Natural killer cell (primary cell): Measurements from ENCODE around the gene TULP4. TPM values are rescaled to one million over a fixed set of nuclear protein-coding genes. Genes with fewer than 3 reads are reported as not detected.

Experiments
- ATAC-seq, 3 donors: fragments of 150-1000 bp in 2 of 3; fragments of 200-7000 bp in 1 of 3; cut with Tn5 transposase; 1 replicate in 1 of 3; 2 replicates in 2 of 3; pipeline ENCODE4 v1.10.0; 2021; ENCODE audit warnings: mild to moderate bottlenecking in 2 of 3, moderate library complexity in 2 of 3
- DNase-seq, 2 donors: peaks; one replicate each; pipeline versions ENCODE4 v3.0.0 to v3.0.0-alpha.2; 2013 to 2021; ENCODE audit warnings: mixed read lengths in 1 of 2
- H3K27ac ChIP-seq: one replicate; pipeline ENCODE4 v1.5.1; 2013; ENCODE audit warnings: mild to moderate bottlenecking, low read length
- H3K27me3 ChIP-seq: one replicate; pipeline ENCODE4 v1.6.1; 2013; ENCODE audit warnings: low read length; ENCODE audit not compliant: control insufficient read depth, insufficient read depth
- H3K36me3 ChIP-seq: one replicate; pipeline ENCODE4 v1.6.1; 2013; ENCODE audit warnings: low read length; ENCODE audit not compliant: control insufficient read depth, insufficient read depth
- H3K4me1 ChIP-seq: one replicate; pipeline ENCODE4 v1.6.1; 2013; ENCODE audit warnings: low read length; ENCODE audit not compliant: control insufficient read depth, insufficient read depth
- H3K4me3 ChIP-seq: one replicate; pipeline ENCODE4 v1.5.1; 2013; ENCODE audit warnings: low read length
- H3K9me3 ChIP-seq: one replicate; pipeline ENCODE4 v1.6.1; 2013; ENCODE audit warnings: low read length; ENCODE audit not compliant: control insufficient read depth, insufficient read depth
- H3K27ac Mint-ChIP-seq, 2 donors: one replicate each; pipeline ENCODE4 v1.8.0; 2022; ENCODE audit warnings: mild to moderate bottlenecking in 2 of 2, mixed read lengths in 2 of 2, moderate library complexity in 1 of 2
- H3K27me3 Mint-ChIP-seq, 2 donors: one replicate each; pipeline ENCODE4 v1.8.0; 2022; ENCODE audit warnings: low read depth in 2 of 2, mixed read lengths in 2 of 2
- H3K36me3 Mint-ChIP-seq: one replicate; pipeline ENCODE4 v1.8.0; 2022; ENCODE audit warnings: mixed read lengths
- H3K4me1 Mint-ChIP-seq, 2 donors: one replicate each; pipeline ENCODE4 v1.8.0; 2022; ENCODE audit warnings: mixed read lengths in 2 of 2
- H3K4me3 Mint-ChIP-seq: one replicate; pipeline ENCODE4 v1.8.0; 2022; ENCODE audit warnings: mild to moderate bottlenecking, moderate library complexity, mixed read lengths
- H3K9me3 Mint-ChIP-seq, 2 donors: one replicate each; pipeline ENCODE4 v1.8.0; 2022; ENCODE audit warnings: mixed read lengths in 2 of 2
- WGBS: methylation state at CpG from one replicate; pipeline ENCODE4 v1.1.7; 2013; ENCODE audit warnings: missing lambda C conversion rate; ENCODE audit not compliant: insufficient coverage; 5-methylcytosine and 5-hydroxymethylcytosine counted together
- intact Hi-C: fragments of 100-400 bp; cut with micrococcal nuclease; formaldehyde crosslinking; loops from one replicate; pipeline ENCODE4 v1.14.2; 2022
- total RNA-seq, 4 donors: library from RNA; stranded (reverse); fragments of 120-200 nt in 1 of 4; gene quantifications; one replicate each; pipeline versions ENCODE4 v1.2.3 to v1.2.4, GENCODE V29; 2013 to 2022
- TF ChIP-seq, protein P1 (sequence below): fragments of 200-600 bp; IDR thresholded peaks from one replicate; pipeline ENCODE4 v1.8.0; 2022; ENCODE audit warnings: antibody characterized with exemption

TULP4 gene
- total RNA-seq, 3 donors from 2014 or later (not counting 1 experiment from before 2014, with no cell fraction given), result 75.2 to 89.5 (median 88.3) TPM

DNA sequence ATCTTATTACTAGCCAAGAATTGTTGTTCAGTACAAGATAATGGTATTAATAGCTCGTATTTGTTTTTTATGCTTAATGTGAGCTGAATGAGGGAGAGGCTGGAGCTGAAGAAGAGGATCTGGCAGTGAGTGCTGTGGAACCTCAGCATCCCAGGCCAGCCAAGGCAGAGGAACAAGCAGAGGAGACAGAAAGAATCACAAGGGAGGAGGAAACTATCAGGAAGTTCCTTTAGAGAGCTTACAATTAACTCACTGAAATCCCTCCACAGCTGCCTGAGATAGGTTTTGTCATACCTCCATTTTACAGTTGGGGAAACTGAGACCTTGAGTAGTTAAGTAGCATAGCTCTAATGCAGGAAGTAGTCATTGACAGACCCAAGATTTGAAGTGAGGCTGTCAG is 39.9 kb upstream of the TULP4 start:
- Mint-ChIP-seq H3K4me3 (no peak overlapping the region), H3K27ac (peak overlapping the region in 1 of 2 donors; percentile 78)

DNA sequence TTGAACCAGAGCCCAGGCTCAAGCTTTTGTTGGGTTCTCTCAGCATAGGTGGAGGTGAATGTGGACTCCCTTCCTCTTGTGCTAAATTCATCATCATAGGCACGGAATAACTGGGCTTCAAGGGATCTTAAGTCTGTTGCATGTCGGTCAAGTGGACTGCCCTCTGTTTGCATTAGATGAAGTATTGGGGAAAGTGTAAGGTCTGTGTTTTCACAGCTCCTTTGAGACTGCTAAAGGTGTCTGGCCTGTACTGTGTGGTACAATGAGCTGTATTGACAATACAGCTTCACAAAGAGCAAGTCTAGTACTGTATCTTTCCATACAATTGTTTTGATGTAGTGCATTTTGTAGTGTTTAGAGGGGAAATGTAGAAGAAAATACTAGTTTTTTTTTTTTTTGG is 34.3 kb upstream of the TULP4 start:
- H3K27ac Mint-ChIP-seq, result peak overlapping the region; percentile 41 to 72
- Histone ChIP-seq H3K4me3 (no peak overlapping the region), H3K9me3 (no peaks in the 10 kb centered on the region), H3K36me3 (peaks cover 1% of the 10 kb centered on the region), H3K4me1 (peaks cover 2% of the 10 kb centered on the region), H3K27ac (no peak overlapping the region), H3K27me3 (no peaks in the 10 kb centered on the region)
- DNase-seq (no peak), ATAC-seq (peak; percentile 69 to 75 (median 74))
- H3K9me3 Mint-ChIP-seq, result no peaks in the 10 kb centered on the region
- intact Hi-C loops, result no loop called here
- 78% methylated on average over 2 of the region's 2 CpGs for WGBS
- no peak overlapping the region for H3K4me3 Mint-ChIP-seq
- no peaks in the 10 kb centered on the region for H3K27me3 Mint-ChIP-seq
- H3K4me1 Mint-ChIP-seq, result peaks cover 15 to 23% of the 10 kb centered on the region in 2 donors
- TF ChIP-seq, protein P1, sequence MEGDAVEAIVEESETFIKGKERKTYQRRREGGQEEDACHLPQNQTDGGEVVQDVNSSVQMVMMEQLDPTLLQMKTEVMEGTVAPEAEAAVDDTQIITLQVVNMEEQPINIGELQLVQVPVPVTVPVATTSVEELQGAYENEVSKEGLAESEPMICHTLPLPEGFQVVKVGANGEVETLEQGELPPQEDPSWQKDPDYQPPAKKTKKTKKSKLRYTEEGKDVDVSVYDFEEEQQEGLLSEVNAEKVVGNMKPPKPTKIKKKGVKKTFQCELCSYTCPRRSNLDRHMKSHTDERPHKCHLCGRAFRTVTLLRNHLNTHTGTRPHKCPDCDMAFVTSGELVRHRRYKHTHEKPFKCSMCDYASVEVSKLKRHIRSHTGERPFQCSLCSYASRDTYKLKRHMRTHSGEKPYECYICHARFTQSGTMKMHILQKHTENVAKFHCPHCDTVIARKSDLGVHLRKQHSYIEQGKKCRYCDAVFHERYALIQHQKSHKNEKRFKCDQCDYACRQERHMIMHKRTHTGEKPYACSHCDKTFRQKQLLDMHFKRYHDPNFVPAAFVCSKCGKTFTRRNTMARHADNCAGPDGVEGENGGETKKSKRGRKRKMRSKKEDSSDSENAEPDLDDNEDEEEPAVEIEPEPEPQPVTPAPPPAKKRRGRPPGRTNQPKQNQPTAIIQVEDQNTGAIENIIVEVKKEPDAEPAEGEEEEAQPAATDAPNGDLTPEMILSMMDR, result no peak
- H3K36me3 Mint-ChIP-seq, result peaks cover 5% of the 10 kb centered on the region

More for the DNA sequence above, 39.9 kb upstream of the TULP4 start:
- Histone ChIP-seq H3K36me3 (no peaks in the 10 kb centered on the region), H3K4me1 (peaks cover 16% of the 10 kb centered on the region), H3K9me3 (no peaks in the 10 kb centered on the region), H3K27ac (no peak overlapping the region), H3K4me3 (no peak overlapping the region), H3K27me3 (no peaks in the 10 kb centered on the region)
- H3K4me1 Mint-ChIP-seq, result peaks cover 11 to 35% of the 10 kb centered on the region in 2 donors
- DNase-seq, result no peak
- TF ChIP-seq, protein P1, result no peak
- peaks cover 5% of the 10 kb centered on the region for H3K36me3 Mint-ChIP-seq
- 86% methylated on average over 1 of the region's 1 CpG for WGBS
- ATAC-seq, result no peak
- no peaks in the 10 kb centered on the region for H3K9me3 Mint-ChIP-seq
- no peaks in the 10 kb centered on the region for H3K27me3 Mint-ChIP-seq
- intact Hi-C loops, result loop anchor here (5.0 kb wide), 1 partner anchor 40 kb away; no protein-coding TSS in a partner anchor

DNA sequence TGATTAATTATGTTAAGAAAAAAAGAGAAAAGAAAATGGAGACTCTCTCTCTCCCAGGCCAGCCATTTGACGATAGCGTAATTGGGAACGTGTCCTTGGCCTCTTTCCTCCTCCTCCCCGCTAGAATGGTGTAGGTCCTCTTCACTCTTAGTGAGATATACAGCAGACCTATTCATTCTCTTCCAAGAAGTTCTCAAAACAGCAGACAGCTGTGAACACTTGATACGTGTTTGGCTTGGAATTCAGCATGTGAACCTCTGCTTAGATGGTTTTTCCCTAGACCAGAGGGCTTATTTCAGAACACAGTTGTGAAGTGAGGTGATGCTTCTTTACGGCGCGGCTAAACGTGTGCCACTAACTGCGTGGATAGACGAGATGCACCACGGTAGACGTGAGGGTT is 32.6 kb upstream of the TULP4 start:
- Histone ChIP-seq H3K27me3 (no peaks in the 10 kb centered on the region), H3K9me3 (no peaks in the 10 kb centered on the region), H3K27ac (no peak overlapping the region), H3K36me3 (peaks cover 1% of the 10 kb centered on the region), H3K4me3 (no peak overlapping the region), H3K4me1 (peaks cover 7% of the 10 kb centered on the region)
- H3K36me3 Mint-ChIP-seq, result no peaks in the 10 kb centered on the region
- ATAC-seq (no peak), DNase-seq (no peak)
- H3K27me3 Mint-ChIP-seq, result no peaks in the 10 kb centered on the region
- peaks cover 30 to 34% of the 10 kb centered on the region in 2 donors for H3K4me1 Mint-ChIP-seq
- intact Hi-C loops, result no loop called here
- 97% methylated on average over 13 of the region's 13 CpGs for WGBS
- H3K27ac Mint-ChIP-seq, result no peak overlapping the region
- no peak overlapping the region for H3K4me3 Mint-ChIP-seq
- TF ChIP-seq, protein P1, result no peak
- no peaks in the 10 kb centered on the region for H3K9me3 Mint-ChIP-seq
